Endometrium (tissue), 2 donors: ENCODE data around the gene SEBOX.
"Not testable (repeated sequence)": the region's sequence is repeated elsewhere in the genome, so short reads cannot be mapped to it uniquely, and the experiment has no call there.

ENCODE experiments used
- FAIRE-seq: peaks from 2 replicates; lab custom pipeline; 2012; peaks lifted over from hg19 to GRCh38; lab: Jason Lieb, UNC
- donor health status: control.
- donor health status: control.

The SEBOX gene

GRCh38 chr17:28338769-28339212, 26.2 kb downstream of the SEBOX start:
- not testable (repeated sequence) for FAIRE-seq

GRCh38 chr17:28338056-28338768, 26.8 kb downstream of the SEBOX start:
- FAIRE-seq: no peak

- no peak for FAIRE-seq
Measured at GRCh38 chr17:28335959-28336871, 28.8 kb downstream of the SEBOX start.

GRCh38 chr17:28335201-28335958, 29.6 kb downstream of the SEBOX start, which contains the start of the genes IFT20 and TNFAIP1:
Gene IFT20, minus strand, starts transcription at chr17:28335472. Its CDS starts 3,487 bp downstream, at chr17:28331985.
Gene TNFAIP1, plus strand, starts transcription at chr17:28335761. Its CDS starts 3,761 bp downstream, at chr17:28339522.
- peak; percentile 98 for FAIRE-seq

GRCh38 chr17:28334666-28335200, 30.3 kb downstream of the SEBOX start:
- FAIRE-seq: no peak

GRCh38 chr17:28334171-28334570, 30.8 kb downstream of the SEBOX start:
- FAIRE-seq: no peak

GRCh38 chr17:28333083-28333746, 31.8 kb downstream of the SEBOX start:
- no peak for FAIRE-seq

- no peak for FAIRE-seq
Measured at GRCh38 chr17:28331891-28332420, 33.0 kb downstream of the SEBOX start.

GRCh38 chr17:28330671-28331070, 34.3 kb downstream of the SEBOX start:
- FAIRE-seq: no peak

- FAIRE-seq: no peak
Measured at GRCh38 chr17:28328325-28328724, 36.7 kb downstream of the SEBOX start.

- FAIRE-seq: no peak
Measured at GRCh38 chr17:28327709-28328108, 37.3 kb downstream of the SEBOX start.

- FAIRE-seq: no peak
Measured at GRCh38 chr17:28327031-28327607, 37.9 kb downstream of the SEBOX start.

- FAIRE-seq: no peak
Measured at GRCh38 chr17:28326114-28326513, 38.9 kb downstream of the SEBOX start.

GRCh38 chr17:28325211-28325610, 39.8 kb downstream of the SEBOX start:
- no peak for FAIRE-seq

- FAIRE-seq: no peak
Measured at GRCh38 chr17:28324781-28325180, 40.2 kb downstream of the SEBOX start.

- FAIRE-seq: no peak
Measured at GRCh38 chr17:28324267-28324745, 40.7 kb downstream of the SEBOX start.

GRCh38 chr17:28320215-28321061, 44.6 kb downstream of the SEBOX start:
- FAIRE-seq: no peak

GRCh38 chr17:28319598-28319935, 45.4 kb downstream of the SEBOX start:
- no peak for FAIRE-seq

GRCh38 chr17:28318759-28319597, 46.0 kb downstream of the SEBOX start, which contains the start of gene TMEM97:
Gene TMEM97, plus strand, starts transcription at chr17:28319200. Its CDS starts 40 bp downstream, at chr17:28319240.
- FAIRE-seq: peak; percentile 85
